HG03460 (cell line): ENCODE data around the gene MED8.

Experiments used
- ATAC-seq: cut with Tn5 transposase; IDR thresholded peaks from one replicate; pipeline ENCODE4 v1.9.1; 2021; ENCODE audit not compliant: unreplicated experiment

The MED8 gene

DNA sequence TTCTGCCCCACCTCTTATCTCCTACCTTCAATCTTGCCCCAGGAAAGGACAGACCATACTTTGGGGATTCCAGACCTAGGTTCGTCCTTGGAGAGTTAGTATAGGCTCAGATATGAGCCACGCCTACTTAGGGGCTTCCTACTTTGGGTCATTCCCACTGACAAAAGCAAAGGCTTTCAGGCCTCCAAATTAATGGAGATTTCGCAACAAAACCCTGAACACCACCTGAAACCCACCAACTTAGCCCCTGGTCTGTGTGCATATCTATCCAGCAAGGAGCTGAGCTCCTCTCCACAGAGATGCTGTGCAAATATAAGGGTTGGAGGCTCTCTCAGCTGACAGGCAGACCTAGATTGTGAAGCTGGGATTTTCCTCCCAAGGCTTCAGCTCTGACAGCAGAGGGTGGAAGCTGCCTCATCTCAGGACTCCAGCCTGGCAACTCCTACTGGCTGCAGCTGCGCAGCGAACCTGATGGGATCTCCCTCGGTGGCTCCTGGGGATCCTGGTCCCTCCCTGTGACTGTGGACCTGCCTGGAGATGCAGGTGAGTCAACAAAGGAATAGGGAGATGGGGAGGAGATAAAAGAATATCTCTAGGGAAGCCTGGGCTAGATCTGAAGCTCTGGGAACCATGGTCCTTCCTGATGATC is 49.9 kb downstream of the MED8 start:
- no peak for ATAC-seq

DNA sequence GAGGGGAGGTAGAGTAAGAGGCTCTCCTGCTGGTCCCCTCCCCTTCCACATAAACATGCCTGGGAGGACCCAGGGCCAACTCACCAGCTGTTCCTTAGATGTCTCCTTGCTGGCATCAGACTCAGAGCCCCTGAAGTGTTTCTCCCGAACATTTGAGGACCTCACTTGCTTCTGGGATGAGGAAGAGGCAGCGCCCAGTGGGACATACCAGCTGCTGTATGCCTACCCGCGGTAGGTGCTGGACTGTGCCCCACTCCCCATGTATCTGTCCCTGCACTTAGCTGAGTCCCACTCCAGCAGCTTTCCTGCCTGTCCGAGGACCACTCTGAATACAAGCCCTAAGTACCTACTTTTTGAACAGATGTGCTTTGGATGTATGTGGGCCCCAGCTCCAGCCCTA is 51.6 kb downstream of the MED8 start:
- no peak for ATAC-seq

DNA sequence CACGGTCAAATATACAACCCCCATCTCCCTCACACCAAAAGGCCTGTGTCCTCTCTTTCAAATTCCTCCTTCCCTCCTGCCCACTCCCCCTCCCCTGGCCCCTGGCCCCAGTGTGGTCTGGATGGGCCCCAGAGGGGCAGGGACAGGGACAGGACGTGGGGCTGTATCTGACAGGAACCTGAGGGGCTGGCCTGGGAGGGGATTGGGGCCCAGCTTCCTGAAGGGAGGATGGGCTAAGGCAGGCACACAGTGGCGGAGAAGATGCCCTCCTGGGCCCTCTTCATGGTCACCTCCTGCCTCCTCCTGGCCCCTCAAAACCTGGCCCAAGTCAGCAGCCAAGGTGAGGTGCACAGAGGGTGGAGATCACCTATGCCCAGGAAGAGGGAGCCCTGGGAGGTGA is 52.0 kb downstream of the MED8 start, which contains the start of gene MPL:
Gene MPL, plus strand, starts transcription at position 231 of the 400 bp plus-strand sequence. Its CDS starts 31 bp downstream, at position 262.
- no peak for ATAC-seq

DNA sequence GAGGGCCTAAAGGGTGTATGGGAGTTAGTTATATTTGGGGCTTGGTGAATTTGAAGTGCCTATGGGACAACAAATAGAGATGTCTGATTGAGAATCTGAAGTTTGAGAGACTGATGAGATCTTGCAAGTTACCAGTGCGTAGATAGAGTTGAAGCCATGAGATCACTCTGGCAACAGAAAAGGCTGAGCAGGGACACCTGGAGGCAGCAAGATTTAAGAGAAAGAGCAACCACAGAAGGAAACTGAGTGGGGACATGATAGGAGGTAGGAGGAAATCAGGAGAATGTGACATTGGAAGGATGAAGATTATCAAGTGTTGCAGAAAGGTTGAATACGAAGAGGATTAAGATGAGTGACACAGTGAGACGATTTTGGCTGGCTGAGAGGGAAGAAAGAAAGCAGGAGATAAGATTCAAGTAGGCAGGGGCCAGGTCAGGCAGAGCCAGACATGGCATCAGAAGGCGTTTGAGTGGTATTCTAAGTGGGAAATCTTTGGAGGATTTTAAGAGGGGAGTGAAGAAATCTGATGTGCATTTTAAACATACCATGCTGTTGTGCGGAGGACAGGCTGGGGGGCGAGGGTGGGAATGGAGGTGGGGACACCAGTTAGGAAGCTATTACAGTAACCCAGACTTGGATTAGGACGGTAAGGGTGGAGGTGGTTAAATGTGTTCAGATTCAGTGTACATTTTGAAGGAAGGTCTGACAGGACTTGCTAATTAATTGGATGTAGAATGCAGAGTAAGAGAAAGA is 55.0 kb downstream of the MED8 start:
- ATAC-seq = no peak
